ENCODE results near the gene ADGRG1. TPM values are rescaled to one million over a fixed set of nuclear protein-coding genes. Genes with fewer than 3 reads are reported as not detected.

The ADGRG1 gene
- total RNA-seq, 1 donor from 2014 or later, result 13.9 TPM

- Histone ChIP-seq H3K27me3 (ENCODE audit: insufficient read depth, low read length) (peaks cover 11% of the 10 kb centered on the region), H2AFZ (ENCODE audit: low read depth, low read length) (no peak overlapping the region), H3K27ac (ENCODE audit: low read depth, low read length) (no peak overlapping the region), H4K20me1 (ENCODE audit: insufficient read depth, low read length) (no peaks in the 10 kb centered on the region), H3K9ac (ENCODE audit: low read length) (no peak overlapping the region), H3K9me3 (ENCODE audit: insufficient read depth, low read depth, low read length) (no peaks in the 10 kb centered on the region), H3K4me3 (ENCODE audit: insufficient read depth, low read depth, low read length) (no peak overlapping the region), H3K4me2 (ENCODE audit: low read length) (no peak overlapping the region), H3K79me2 (ENCODE audit: insufficient read depth, low read length) (no peaks in the 10 kb centered on the region), H3K4me1 (ENCODE audit: insufficient read depth, low read length) (no peaks in the 10 kb centered on the region), H3K36me3 (ENCODE audit: insufficient read depth, low read length) (no peaks in the 10 kb centered on the region)
- FAIRE-seq (no peak), DNase-seq (ENCODE audit: low read depth) (no peak)
- no peak overlapping the region for H3K27ac Mint-ChIP-seq (ENCODE audit: unreplicated experiment)
- H3K36me3 Mint-ChIP-seq (ENCODE audit: low read depth, unreplicated experiment), result no peaks in the 10 kb centered on the region
- H3K9me3 Mint-ChIP-seq (ENCODE audit: unreplicated experiment), result no peaks in the 10 kb centered on the region
- H3K4me3 Mint-ChIP-seq (ENCODE audit: unreplicated experiment), result no peak overlapping the region
- TF ChIP-seq EZH2 (IDR thresholded peaks at IDR 0.05; ENCODE audit: insufficient read depth, low read length) (no peak), CTCF (IDR thresholded peaks at IDR 0.05; ENCODE audit: insufficient read depth, low read depth, low read length) (no peak)
- peaks cover 17% of the 10 kb centered on the region for H3K27me3 Mint-ChIP-seq (ENCODE audit: low read depth, unreplicated experiment)
- no peaks in the 10 kb centered on the region for H3K4me1 Mint-ChIP-seq (ENCODE audit: low read depth, unreplicated experiment)
Measured at GRCh38 chr16:57668630-57669475, 40.4 kb downstream of the ADGRG1 start.

GRCh38 chr16:57669476-57670162 is 41.2 kb downstream of the ADGRG1 start:
- Mint-ChIP-seq H3K4me1 (ENCODE audit: low read depth, unreplicated experiment) (no peaks in the 10 kb centered on the region), H3K27me3 (ENCODE audit: low read depth, unreplicated experiment) (peaks cover 23% of the 10 kb centered on the region), H3K36me3 (ENCODE audit: low read depth, unreplicated experiment) (no peaks in the 10 kb centered on the region), H3K4me3 (ENCODE audit: unreplicated experiment) (no peak overlapping the region), H3K27ac (ENCODE audit: unreplicated experiment) (no peak overlapping the region), H3K9me3 (ENCODE audit: unreplicated experiment) (no peaks in the 10 kb centered on the region)
- H2AFZ ChIP-seq (ENCODE audit: low read depth, low read length), result no peak overlapping the region
- no peaks in the 10 kb centered on the region for H3K4me1 ChIP-seq (ENCODE audit: insufficient read depth, low read length)
- no peaks in the 10 kb centered on the region for H3K79me2 ChIP-seq (ENCODE audit: insufficient read depth, low read length)
- peaks cover 15% of the 10 kb centered on the region for H3K27me3 ChIP-seq (ENCODE audit: insufficient read depth, low read length)
- no peaks in the 10 kb centered on the region for H4K20me1 ChIP-seq (ENCODE audit: insufficient read depth, low read length)
- H3K4me2 ChIP-seq (ENCODE audit: low read length), result no peak overlapping the region
- H3K4me3 ChIP-seq (ENCODE audit: insufficient read depth, low read depth, low read length), result no peak overlapping the region
- no peak overlapping the region for H3K9ac ChIP-seq (ENCODE audit: low read length)
- no peaks in the 10 kb centered on the region for H3K9me3 ChIP-seq (ENCODE audit: insufficient read depth, low read depth, low read length)
- FAIRE-seq (no peak), DNase-seq (ENCODE audit: low read depth) (no peak)
- no peaks in the 10 kb centered on the region for H3K36me3 ChIP-seq (ENCODE audit: insufficient read depth, low read length)
- H3K27ac ChIP-seq (ENCODE audit: low read depth, low read length), result no peak overlapping the region
- TF ChIP-seq EZH2 (IDR thresholded peaks at IDR 0.05; ENCODE audit: insufficient read depth, low read length) (no peak), CTCF (IDR thresholded peaks at IDR 0.05; ENCODE audit: insufficient read depth, low read depth, low read length) (no peak)
